Glomerular visceral epithelial cell (primary cell): ENCODE data around the gene SUPT3H.
"Not testable (repeated sequence)": the region's sequence is repeated elsewhere in the genome, so short reads cannot be mapped to it uniquely, and the experiment has no call there.

ENCODE experiments used
- DNase-seq: peaks from one replicate; pipeline ENCODE4 v3.0.0-alpha.2; 2016; ENCODE audit errors: extremely low spot score

The SUPT3H gene

DNA sequence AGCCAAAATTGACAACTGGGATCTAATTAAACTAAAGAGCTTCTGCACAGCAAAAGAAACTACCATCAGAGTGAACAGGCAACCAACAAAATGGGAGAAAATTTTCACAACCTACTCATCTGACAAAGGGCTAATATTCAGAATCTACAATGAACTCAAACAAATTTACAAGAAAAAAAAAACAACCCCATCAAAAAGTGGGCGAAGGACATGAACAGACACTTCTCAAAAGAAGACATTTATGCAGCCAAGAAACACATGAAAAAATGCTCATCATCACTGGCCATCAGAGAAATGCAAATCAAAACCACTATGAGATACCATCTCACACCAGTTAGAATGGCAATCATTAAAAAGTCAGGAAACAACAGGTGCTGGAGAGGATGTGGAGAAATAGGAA lies 310.3 kb downstream of the SUPT3H start:
- not testable (repeated sequence) for DNase-seq

DNA sequence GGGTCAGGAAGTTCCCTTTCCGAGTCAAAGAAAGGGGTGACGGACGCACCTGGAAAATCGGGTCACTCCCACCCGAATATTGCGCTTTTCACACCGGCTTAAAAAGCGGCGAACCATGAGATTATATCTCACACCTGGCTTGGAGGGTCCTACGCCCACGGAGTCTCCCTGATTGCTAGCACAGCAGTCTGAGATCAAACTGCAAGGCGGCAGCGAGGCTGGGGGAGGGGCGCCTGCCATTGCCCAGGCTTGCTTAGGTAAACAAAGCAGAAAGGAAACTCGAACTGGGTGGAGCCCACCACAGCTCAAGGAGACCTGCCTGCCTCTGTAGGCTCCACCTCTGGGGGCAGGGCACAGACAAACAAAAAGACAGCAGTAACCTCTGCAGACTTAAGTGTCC lies 315.1 kb downstream of the SUPT3H start:
- not testable (repeated sequence) for DNase-seq

DNA sequence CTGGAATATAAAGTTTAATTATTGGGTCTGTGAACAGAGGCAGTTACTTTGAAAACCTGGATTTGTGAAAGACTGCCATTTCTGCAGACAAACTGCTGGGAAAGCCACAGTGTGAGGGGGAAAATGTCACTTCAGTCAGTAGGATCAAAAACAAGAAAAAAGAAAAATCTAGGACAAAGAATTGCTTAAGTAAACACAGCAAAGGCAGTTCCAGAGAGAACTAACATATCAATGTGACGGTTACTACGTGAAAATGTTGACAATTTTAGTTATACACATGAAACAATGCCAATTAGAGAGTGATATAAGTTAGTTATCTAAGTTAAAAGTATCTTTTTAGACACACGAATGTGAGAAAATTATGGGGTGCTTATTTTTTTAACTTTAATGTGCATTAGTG lies 320.0 kb downstream of the SUPT3H start:
- DNase-seq = no peak

DNA sequence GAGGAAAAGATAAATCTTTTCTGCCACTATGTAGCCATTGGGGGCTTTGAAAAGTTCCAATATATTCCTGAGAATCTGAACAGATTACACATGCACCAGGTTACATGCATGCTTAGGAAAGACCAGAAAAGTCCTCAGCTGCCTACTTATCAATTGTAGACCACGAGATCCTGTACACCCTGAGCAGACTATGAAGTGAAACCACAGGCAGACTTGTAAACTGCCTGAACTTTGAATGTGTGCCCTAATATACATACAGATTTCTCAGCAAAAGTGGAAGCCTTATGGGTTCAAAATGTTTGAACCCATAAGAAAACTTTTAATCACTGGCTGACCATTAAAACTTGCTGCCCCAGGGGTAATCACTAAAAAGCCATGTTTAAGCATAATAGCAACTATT lies 323.1 kb downstream of the SUPT3H start:
- DNase-seq = peak; percentile 22

DNA sequence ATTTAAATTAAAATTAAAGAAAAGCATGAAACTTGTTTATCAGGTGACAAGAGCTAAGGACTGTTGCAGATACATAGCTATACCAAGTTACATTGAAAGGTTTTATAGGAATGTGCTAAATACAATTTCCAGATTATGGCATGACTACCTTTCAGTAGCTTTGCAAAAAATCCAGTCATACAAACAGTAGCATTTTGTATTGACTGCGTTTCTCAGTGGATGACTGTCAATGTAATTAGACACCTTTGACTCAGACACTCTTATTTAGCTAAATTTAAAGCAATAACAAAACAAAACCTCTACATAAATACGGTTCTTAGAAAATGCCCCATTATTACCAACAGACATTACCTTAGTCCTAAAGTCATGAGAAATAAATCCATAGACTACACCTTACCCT lies 325.4 kb downstream of the SUPT3H start:
- DNase-seq = no peak

DNA sequence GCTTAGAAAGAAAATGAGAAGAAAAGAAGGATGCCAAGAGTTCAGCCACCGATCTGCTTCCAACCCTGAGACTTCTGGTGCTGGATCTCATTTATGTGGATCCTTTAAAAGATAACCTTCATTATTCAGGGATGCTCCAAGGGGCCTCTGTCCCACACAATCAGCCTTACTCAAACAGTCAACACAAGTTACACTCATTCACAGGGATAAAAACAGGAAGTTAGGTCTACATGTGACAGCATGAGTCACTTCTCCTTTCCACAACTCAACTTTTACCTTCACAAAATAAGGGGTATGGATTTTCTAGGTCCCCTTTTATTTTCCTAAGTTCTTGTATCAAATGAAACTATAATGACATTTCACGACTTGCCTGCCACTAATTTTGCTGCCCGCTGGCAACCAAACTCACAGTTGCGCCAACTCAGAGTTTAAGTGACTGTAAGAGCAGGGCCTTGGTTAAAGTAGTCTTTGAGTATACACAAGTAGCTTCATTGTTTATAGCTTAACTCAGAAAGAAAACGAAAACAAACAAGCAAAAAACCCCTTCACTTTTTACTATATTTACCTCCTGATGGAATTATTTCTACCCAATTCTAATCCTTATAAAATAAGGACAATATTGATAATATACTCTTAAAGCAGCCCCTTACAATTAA lies 328.4 kb downstream of the SUPT3H start:
- no peak for DNase-seq

DNA sequence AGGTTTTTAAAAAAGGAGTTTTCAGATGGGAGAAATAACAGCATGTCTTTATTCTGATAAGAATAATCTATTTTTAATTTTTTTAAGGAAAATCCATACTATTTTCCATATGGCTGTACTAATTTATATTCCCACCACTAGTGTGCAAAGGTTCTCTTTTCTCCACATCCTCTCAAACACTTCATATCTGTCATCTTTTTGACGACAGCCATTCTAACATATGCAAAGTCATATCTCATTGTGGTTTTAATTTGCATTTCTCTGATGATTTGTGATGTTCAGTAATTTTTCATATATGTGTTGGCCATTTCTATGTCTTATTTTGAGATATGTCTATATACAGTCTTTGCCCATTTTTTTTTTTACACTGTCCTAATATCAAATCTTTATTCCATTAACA lies 330.2 kb downstream of the SUPT3H start:
- no peak for DNase-seq

DNA sequence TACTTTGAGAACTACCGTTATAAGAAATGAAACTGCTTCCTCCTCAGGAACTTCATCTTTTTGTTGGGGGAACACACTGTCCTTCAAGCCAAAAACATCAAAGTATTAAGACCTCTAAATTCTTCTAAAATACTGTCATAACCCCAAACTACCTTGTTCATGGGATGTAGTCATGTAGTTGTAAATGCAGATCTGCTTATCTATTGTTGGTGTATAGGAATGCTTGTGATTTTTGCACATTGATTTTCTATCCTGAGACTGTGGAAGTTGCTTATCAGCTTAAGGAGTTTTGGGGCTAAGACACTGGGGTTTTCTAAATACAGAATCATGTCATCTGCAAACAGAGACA lies 332.5 kb downstream of the SUPT3H start:
- DNase-seq = no peak

DNA sequence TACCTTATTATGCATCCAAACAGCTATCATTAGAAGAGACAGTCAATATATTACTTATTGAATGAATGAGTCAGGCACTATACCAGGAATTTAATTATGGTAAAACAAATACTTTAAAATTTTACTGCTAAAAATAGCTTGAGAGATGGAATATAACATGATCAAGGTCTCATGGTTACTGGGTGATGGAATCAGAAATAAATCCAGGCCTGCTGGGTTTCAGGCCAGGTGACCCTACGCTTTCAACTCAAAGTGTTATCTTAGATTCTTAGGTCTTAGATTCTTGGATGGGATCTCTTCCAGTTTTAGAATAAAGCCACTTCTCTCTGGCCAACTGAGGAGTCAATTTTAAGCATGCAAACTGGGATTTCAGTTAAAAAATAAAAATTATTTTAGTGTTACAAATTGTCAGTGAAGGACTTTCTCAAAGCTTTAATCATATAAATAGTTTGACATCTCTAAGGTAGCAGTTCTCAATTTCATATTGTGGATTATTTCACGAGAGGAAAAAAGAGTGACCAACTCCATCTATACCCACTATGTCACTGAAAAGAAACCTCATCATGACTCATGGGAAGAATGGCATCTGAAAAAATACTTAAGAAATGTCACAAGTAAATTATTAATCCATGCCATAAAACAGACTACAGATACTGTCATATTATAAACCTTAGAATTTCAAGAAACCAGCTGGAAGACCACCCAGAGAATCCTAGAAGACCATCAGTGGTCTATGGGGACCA lies 333.1 kb downstream of the SUPT3H start:
- peak; percentile 56 for DNase-seq

DNA sequence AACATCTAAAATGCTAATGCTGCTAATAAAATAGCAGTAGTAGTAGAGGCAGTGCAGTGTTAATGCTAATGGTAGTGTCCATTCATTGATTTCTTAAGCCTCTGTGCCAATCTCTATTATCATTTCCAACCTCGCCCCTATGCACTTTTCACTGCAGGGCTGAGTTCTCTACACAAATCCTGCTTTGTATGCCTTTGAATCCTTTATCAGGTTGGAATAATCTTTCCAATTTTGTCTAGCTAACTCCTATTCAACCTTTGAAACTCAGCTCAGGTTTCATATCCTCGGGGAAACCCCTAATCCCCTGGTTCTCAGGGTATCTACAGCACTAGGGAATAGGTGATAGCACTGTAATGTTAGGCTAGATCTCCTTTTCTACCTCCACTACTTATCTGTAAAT lies 333.6 kb downstream of the SUPT3H start:
- DNase-seq = peak; percentile 30

DNA sequence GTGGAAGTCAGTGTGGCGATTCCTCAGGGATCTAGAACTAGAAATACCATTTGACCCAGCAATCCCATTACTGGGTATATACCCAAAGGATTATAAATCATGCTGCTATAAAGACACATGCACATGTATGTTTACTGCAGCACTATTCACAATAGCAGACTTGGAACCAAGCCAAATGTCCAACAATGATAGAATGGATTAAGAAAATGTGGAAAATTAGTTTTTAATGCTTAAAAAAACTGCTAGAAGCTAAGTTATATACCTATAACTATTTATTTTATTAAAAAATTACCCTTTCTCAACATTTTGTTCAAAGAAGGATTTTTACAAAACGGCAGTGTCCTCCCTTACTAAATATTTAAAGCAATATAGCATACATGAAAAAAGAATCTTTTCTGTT lies 335.1 kb downstream of the SUPT3H start:
- DNase-seq = not testable (repeated sequence)

DNA sequence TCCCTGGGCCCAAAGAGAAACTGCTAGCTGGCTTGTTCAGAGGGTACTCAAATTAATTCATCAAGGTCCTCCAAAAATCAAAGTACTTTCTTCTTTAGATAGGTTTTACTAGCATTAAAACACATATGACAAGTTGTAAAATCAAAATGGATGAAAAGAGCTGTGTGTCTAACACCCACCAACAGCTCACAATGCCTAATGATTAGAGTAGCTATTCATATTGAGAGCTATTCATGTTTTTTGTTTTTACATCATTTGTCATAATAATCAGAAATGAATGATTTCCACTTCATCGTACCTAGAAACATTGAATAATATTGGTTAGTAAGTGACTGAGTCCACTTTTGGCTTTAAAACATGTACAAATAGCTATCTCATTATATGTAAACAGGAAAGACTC lies 339.5 kb downstream of the SUPT3H start:
- no peak for DNase-seq

DNA sequence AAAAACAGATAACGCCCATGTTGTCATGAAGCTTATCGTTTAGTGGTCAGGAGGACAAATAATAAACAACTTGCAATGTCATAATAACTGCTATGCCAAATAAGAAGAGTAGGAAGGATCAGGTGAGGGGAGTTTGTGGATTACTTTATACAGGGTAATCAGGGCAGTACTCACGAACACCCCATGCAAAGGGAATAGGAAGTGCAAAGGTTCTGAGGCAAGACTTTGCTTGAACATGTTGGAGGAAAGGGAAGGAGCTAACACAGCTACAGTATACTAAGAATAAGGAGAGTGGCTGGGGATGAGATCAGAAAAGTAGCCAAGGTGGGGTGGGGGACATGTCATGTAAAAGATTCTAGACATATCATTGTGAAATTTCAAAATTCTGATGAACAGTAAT lies 341.6 kb downstream of the SUPT3H start:
- no peak for DNase-seq

DNA sequence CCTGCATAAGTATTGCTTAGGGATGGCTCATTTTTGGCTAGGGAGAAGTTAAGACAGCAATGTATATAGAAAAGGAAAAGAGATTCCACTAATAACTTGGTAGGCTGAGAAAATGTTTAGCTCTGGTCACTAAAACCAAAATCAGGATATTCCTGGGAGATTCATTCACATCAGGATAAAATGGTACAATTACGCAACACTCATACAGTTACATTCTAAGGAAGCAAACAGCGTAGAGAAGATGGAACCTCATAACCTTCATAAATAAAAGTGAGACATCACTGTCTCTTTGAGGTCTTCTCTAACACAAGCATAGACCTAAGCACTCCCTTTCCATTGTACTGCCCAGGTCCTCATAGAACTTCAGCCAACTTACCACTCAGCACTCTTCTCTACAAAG lies 345.3 kb downstream of the SUPT3H start:
- DNase-seq = no peak

DNA sequence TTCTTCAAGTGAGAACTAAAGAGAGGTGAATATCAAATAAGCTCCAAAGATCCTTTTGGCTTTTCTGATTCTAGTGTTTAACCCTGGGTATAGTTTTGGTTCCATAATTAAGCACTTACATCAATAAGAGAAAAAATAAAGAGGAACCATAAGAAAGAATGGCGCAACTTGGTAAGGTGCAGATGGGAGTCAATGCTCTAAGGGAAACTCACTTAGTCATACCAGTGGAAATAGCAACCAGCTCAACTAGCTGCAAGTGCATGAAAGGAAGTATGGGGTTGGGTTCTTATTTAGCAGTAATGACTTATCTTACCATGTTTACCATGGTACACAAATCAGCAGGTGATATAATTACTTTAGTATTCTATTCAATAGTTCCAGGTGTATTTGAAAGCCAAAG lies 346.1 kb downstream of the SUPT3H start:
- no peak for DNase-seq

DNA sequence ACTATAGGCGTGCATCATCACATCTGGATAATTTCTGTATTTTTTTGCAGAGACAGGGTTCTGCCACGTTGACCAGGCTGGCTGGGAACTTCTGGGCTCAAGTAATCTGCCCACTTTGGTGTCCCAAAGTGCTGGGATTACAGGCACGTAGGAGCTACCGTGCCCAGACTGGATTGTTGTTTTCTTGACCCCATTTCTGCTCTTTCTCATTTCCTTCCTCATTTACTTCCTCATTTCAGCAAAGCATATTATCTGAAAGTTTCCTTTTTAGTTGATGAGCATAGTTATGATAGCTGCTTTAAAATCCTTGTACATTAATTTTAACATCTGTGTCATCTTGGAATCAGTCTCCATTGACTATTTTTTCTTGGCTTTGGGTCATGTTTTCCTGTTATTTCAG lies 350.6 kb downstream of the SUPT3H start:
- DNase-seq = no peak

DNA sequence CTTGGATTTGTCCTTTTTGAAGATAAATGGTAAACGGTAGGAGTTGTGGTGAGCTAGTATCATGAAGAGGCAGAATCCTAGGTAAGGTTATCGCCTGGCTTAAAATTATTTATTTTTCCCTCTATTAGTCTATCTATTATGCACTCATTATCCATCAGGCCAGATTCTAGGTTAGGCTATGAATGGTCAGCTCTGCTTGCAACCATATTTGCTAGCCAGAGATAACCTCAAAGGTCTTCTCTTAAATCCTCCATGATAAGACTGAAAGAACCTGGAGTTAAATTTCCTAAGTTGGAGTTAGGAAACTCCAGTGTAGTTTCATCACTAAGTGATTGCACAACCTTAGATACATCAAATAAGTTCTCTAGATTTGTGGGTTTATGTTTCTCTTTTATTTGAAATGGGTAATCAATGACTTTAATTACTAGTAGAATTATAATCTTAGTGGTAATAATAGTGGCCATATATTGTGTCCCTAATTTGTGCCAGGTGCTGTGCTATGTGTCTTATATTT lies 351.7 kb downstream of the SUPT3H start:
- DNase-seq = no peak

DNA sequence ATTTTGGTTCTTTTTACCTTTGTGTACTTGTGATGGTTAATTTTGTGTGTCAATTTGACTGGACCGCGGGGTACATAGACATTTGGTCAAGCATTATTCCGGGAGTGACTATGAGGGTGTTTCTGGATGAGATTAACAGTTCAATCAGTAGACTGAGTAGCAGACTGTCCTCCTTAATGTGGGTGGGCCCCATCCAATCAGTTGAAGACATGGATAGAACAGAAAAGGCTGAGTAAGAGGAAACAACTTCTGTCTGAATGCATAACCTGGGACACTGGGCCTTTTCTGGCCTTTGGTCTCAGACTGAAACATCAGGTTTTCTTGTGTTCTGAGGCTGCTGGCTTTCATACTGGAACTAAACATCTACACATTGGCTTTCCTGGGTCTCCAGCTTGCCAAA lies 353.1 kb downstream of the SUPT3H start:
- DNase-seq = no peak

DNA sequence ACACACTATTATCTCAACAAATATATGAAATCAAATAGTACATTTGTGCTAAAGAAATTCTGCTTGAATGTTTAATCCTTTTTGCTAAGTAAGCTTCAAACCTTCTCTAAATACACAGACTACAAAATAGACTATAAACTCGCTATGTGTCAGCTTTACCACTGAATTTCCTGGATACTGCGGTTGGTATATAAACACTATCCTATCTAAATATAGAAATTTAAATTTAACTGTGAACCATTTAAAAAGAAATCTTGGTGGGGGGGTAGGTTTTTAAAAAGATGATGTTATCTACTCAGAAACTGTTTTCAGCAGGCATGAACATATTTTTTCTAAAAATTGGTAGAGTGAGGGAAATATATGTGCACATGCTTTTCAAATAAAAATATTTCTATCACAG lies 356.1 kb downstream of the SUPT3H start:
- peak; percentile 30 for DNase-seq

DNA sequence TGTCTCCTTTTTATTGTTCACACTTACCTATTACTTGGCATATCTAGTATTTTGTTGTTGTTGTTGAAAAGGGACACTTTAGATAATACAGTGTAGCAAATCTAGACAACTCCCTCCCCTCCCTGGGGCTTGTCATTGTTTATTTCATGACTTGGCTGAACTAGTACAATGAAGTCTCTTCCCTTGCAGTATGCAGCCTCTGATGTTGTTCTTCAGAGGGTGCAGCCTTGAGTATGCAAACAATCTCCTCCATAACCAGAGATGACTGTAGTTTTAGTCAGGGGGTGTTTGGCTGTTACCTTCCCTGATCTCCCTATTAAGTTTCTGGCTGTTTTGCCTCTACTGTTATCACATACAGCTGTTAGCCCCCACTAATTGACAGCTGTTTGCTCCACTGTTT lies 365.0 kb downstream of the SUPT3H start:
- DNase-seq = no peak

DNA sequence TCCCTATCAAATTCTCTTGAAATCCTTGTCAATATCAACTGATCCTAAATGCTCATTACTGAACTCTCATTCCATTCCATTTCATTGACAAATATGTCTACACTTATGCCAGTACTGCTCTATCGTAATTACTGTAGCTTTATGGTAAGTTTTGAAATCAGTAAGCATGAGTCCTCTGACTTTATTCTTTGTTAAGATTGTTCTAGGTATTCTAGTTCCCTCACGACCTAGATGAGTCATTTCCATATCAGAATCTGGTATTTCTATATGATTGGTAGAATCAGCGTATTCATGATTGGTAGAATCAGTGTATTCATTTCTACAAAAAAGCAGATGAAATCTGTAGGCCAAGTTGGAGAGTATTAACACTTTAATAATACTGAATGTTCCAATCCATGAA lies 368.2 kb downstream of the SUPT3H start:
- DNase-seq = no peak

DNA sequence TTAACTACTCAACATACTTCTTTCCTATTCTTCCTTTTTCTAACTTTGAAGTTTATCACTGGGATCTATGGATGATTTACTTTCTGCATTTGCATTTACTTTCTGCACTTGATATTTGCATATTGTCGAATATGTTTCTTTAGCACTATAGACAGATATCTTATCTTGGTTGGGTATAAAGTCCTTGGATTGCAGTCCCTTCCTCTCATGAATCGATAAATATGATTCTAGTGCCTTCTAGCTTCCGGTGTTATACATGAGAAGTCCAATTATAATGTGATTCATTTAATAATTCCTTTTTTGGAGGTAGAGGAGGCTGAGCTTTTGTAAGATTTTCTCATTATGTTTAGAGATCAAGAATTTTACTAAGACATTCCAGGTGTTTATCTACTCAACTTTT lies 370.8 kb downstream of the SUPT3H start:
- no peak for DNase-seq

DNA sequence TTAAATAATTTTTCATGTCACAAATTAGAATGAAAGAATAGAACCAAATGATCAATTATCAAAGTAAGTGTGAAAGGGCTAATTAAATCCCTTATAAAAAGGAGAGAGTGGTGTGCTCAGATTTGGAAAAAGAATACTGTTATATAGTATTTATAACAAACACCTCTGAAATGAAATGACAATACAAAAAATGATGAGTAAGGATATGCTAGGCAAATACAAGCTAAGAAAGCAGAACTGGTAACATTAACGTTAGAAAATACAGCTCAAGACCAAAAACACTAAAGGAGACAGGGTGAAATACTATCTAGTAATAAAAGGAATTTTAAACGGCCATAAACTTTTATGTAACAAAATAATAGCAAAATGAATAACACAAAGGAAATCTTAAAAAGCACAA lies 373.8 kb downstream of the SUPT3H start:
- DNase-seq = no peak

DNA sequence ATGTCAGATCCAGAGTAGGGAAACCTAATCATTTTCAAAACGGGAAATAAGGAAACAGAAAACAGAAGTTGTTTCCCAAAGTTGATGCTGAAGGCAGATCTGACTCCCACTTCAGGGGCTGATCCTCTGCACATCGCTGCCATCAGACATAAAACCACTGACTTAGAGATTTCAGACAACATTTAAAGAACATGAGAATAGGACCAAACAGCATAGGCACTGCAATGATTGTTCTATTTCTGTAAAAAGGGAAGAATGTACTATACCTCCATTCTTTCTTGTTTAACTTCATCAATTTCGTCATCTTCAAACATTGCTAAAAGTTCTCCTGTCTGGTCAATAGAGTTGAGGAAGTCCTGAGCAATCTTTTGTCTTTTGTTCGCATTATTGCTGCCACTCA lies 374.3 kb downstream of the SUPT3H start:
- DNase-seq = no peak
